Measurements from ENCODE around the gene SUSD1.

Gene SUSD1

GRCh38 chr9:112188884-112189283 lies 13.8 kb upstream of the SUSD1 start:
- Histone ChIP-seq H3K4me1 (ENCODE audit: insufficient read depth, low read length) (peaks cover 6% of the 10 kb centered on the region), H3K27ac (ENCODE audit: low read length) (no peak overlapping the region), H3K4me3 (ENCODE audit: low read length) (no peak overlapping the region), H3K9ac (ENCODE audit: low read depth, low read length) (no peak overlapping the region), H3K36me3 (ENCODE audit: insufficient read depth, low read depth, low read length) (no peaks in the 10 kb centered on the region), H3K9me3 (ENCODE audit: insufficient read depth, low read depth, low read length) (no peaks in the 10 kb centered on the region), H3K27me3 (ENCODE audit: insufficient read depth, low read length) (no peaks in the 10 kb centered on the region)

- no peaks in the 10 kb centered on the region for H3K9me3 ChIP-seq (ENCODE audit: insufficient read depth, low read depth, low read length)
- H3K4me1 ChIP-seq (ENCODE audit: insufficient read depth, low read length), result no peaks in the 10 kb centered on the region
- no peak overlapping the region for H3K9ac ChIP-seq (ENCODE audit: low read depth, low read length)
- H3K4me3 ChIP-seq (ENCODE audit: low read length), result no peak overlapping the region
- H3K27ac ChIP-seq (ENCODE audit: low read length), result no peak overlapping the region
- H3K27me3 ChIP-seq (ENCODE audit: insufficient read depth, low read length), result no peaks in the 10 kb centered on the region
- no peaks in the 10 kb centered on the region for H3K36me3 ChIP-seq (ENCODE audit: insufficient read depth, low read depth, low read length)
These were observed 12.3 kb upstream of the SUSD1 start for GRCh38 chr9:112187404-112187803.

GRCh38 chr9:112186695-112187094 lies 11.6 kb upstream of the SUSD1 start:
- no peaks in the 10 kb centered on the region for H3K27me3 ChIP-seq (ENCODE audit: insufficient read depth, low read length)
- H3K36me3 ChIP-seq (ENCODE audit: insufficient read depth, low read depth, low read length), result no peaks in the 10 kb centered on the region
- H3K4me1 ChIP-seq (ENCODE audit: insufficient read depth, low read length), result no peaks in the 10 kb centered on the region
- no peak overlapping the region for H3K9ac ChIP-seq (ENCODE audit: low read depth, low read length)
- no peak overlapping the region for H3K4me3 ChIP-seq (ENCODE audit: low read length)
- H3K27ac ChIP-seq (ENCODE audit: low read length), result no peak overlapping the region
- no peaks in the 10 kb centered on the region for H3K9me3 ChIP-seq (ENCODE audit: insufficient read depth, low read depth, low read length)

- Histone ChIP-seq H3K9me3 (ENCODE audit: insufficient read depth, low read depth, low read length) (no peaks in the 10 kb centered on the region), H3K36me3 (ENCODE audit: insufficient read depth, low read depth, low read length) (no peaks in the 10 kb centered on the region), H3K9ac (ENCODE audit: low read depth, low read length) (no peak overlapping the region), H3K4me3 (ENCODE audit: low read length) (no peak overlapping the region), H3K27ac (ENCODE audit: low read length) (no peak overlapping the region), H3K4me1 (ENCODE audit: insufficient read depth, low read length) (peaks cover 6% of the 10 kb centered on the region), H3K27me3 (ENCODE audit: insufficient read depth, low read length) (no peaks in the 10 kb centered on the region)
These were observed 9.8 kb upstream of the SUSD1 start for GRCh38 chr9:112184946-112185345.

GRCh38 chr9:112184221-112184620 lies 9.1 kb upstream of the SUSD1 start:
- Histone ChIP-seq H3K36me3 (ENCODE audit: insufficient read depth, low read depth, low read length) (no peaks in the 10 kb centered on the region), H3K27ac (ENCODE audit: low read length) (no peak overlapping the region), H3K27me3 (ENCODE audit: insufficient read depth, low read length) (no peaks in the 10 kb centered on the region), H3K4me1 (ENCODE audit: insufficient read depth, low read length) (peaks cover 6% of the 10 kb centered on the region), H3K9me3 (ENCODE audit: insufficient read depth, low read depth, low read length) (no peaks in the 10 kb centered on the region), H3K9ac (ENCODE audit: low read depth, low read length) (no peak overlapping the region), H3K4me3 (ENCODE audit: low read length) (no peak overlapping the region)

GRCh38 chr9:112180387-112180881 lies 5.3 kb upstream of the SUSD1 start:
- H3K36me3 ChIP-seq (ENCODE audit: insufficient read depth, low read depth, low read length), result no peaks in the 10 kb centered on the region
- peaks cover 6% of the 10 kb centered on the region for H3K4me1 ChIP-seq (ENCODE audit: insufficient read depth, low read length)
- H3K27me3 ChIP-seq (ENCODE audit: insufficient read depth, low read length), result peaks cover 23% of the 10 kb centered on the region
- no peak overlapping the region for H3K27ac ChIP-seq (ENCODE audit: low read length)
- no peak overlapping the region for H3K4me3 ChIP-seq (ENCODE audit: low read length)
- no peak overlapping the region for H3K9ac ChIP-seq (ENCODE audit: low read depth, low read length)
- no peaks in the 10 kb centered on the region for H3K9me3 ChIP-seq (ENCODE audit: insufficient read depth, low read depth, low read length)

GRCh38 chr9:112179816-112180215 lies 4.7 kb upstream of the SUSD1 start:
- Histone ChIP-seq H3K27ac (ENCODE audit: low read length) (no peak overlapping the region), H3K9me3 (ENCODE audit: insufficient read depth, low read depth, low read length) (no peaks in the 10 kb centered on the region), H3K4me1 (ENCODE audit: insufficient read depth, low read length) (peaks cover 6% of the 10 kb centered on the region), H3K4me3 (ENCODE audit: low read length) (no peak overlapping the region), H3K36me3 (ENCODE audit: insufficient read depth, low read depth, low read length) (no peaks in the 10 kb centered on the region), H3K9ac (ENCODE audit: low read depth, low read length) (no peak overlapping the region), H3K27me3 (ENCODE audit: insufficient read depth, low read length) (peaks cover 27% of the 10 kb centered on the region)

- no peaks in the 10 kb centered on the region for H3K9me3 ChIP-seq (ENCODE audit: insufficient read depth, low read depth, low read length)
- H3K27me3 ChIP-seq (ENCODE audit: insufficient read depth, low read length), result peaks cover 47% of the 10 kb centered on the region
- no peak overlapping the region for H3K9ac ChIP-seq (ENCODE audit: low read depth, low read length)
- no peaks in the 10 kb centered on the region for H3K36me3 ChIP-seq (ENCODE audit: insufficient read depth, low read depth, low read length)
- no peak overlapping the region for H3K27ac ChIP-seq (ENCODE audit: low read length)
- no peak overlapping the region for H3K4me3 ChIP-seq (ENCODE audit: low read length)
- H3K4me1 ChIP-seq (ENCODE audit: insufficient read depth, low read length), result peaks cover 10% of the 10 kb centered on the region
These were observed 1.4 kb upstream of the SUSD1 start for GRCh38 chr9:112176524-112176923.

GRCh38 chr9:112175796-112176315 lies 759 bp upstream of the SUSD1 start:
- Histone ChIP-seq H3K4me3 (ENCODE audit: low read length) (peak overlapping the region; percentile 87), H3K36me3 (ENCODE audit: insufficient read depth, low read depth, low read length) (no peaks in the 10 kb centered on the region), H3K9ac (ENCODE audit: low read depth, low read length) (no peak overlapping the region), H3K4me1 (ENCODE audit: insufficient read depth, low read length) (peaks cover 10% of the 10 kb centered on the region), H3K9me3 (ENCODE audit: insufficient read depth, low read depth, low read length) (no peaks in the 10 kb centered on the region), H3K27me3 (ENCODE audit: insufficient read depth, low read length) (peaks cover 47% of the 10 kb centered on the region), H3K27ac (ENCODE audit: low read length) (no peak overlapping the region)

- no peaks in the 10 kb centered on the region for H3K9me3 ChIP-seq (ENCODE audit: insufficient read depth, low read depth, low read length)
- H3K4me1 ChIP-seq (ENCODE audit: insufficient read depth, low read length), result peaks cover 5% of the 10 kb centered on the region; the same call in 1 of the 2 replicates
- H3K9ac ChIP-seq (ENCODE audit: low read depth, low read length), result peak overlapping the region; percentile 38; the same call in 1 of the 2 replicates
- no peak overlapping the region for H3K27ac ChIP-seq (ENCODE audit: low read length)
- H3K36me3 ChIP-seq (ENCODE audit: insufficient read depth, low read depth, low read length), result no peaks in the 10 kb centered on the region
- H3K27me3 ChIP-seq (ENCODE audit: insufficient read depth, low read length), result peaks cover 47% of the 10 kb centered on the region
- peak overlapping the region; percentile 87 for H3K4me3 ChIP-seq (ENCODE audit: low read length)
These were observed 704 bp downstream of the SUSD1 start for GRCh38 chr9:112174222-112174964.

- Histone ChIP-seq H3K4me3 (ENCODE audit: low read length) (peak overlapping the region; percentile 87; the same call in 1 of the 2 replicates), H3K4me1 (ENCODE audit: insufficient read depth, low read length) (peaks cover 5% of the 10 kb centered on the region; the same call in 1 of the 2 replicates), H3K9ac (ENCODE audit: low read depth, low read length) (no peak overlapping the region), H3K27ac (ENCODE audit: low read length) (no peak overlapping the region), H3K36me3 (ENCODE audit: insufficient read depth, low read depth, low read length) (no peaks in the 10 kb centered on the region), H3K27me3 (ENCODE audit: insufficient read depth, low read length) (peaks cover 47% of the 10 kb centered on the region), H3K9me3 (ENCODE audit: insufficient read depth, low read depth, low read length) (no peaks in the 10 kb centered on the region)
These were observed 1.4 kb downstream of the SUSD1 start for GRCh38 chr9:112173489-112174221.
